NB4 (cell line): ENCODE data around the gene RBFOX1.

Experiments used
- POLR2A ChIP-seq: IDR thresholded peaks from 2 replicates; pipeline ENCODE4 v1.6.1; 2011; ENCODE audit warnings: mild to moderate bottlenecking; ENCODE audit not compliant: insufficient read length; ENCODE audit errors: extremely low read depth
- TF ChIP-seq, protein P1 (sequence below): IDR thresholded peaks from one replicate; pipeline ENCODE4 v1.5.1; 2012; ENCODE audit warnings: low read depth, low read length

- TF ChIP-seq, protein P1, sequence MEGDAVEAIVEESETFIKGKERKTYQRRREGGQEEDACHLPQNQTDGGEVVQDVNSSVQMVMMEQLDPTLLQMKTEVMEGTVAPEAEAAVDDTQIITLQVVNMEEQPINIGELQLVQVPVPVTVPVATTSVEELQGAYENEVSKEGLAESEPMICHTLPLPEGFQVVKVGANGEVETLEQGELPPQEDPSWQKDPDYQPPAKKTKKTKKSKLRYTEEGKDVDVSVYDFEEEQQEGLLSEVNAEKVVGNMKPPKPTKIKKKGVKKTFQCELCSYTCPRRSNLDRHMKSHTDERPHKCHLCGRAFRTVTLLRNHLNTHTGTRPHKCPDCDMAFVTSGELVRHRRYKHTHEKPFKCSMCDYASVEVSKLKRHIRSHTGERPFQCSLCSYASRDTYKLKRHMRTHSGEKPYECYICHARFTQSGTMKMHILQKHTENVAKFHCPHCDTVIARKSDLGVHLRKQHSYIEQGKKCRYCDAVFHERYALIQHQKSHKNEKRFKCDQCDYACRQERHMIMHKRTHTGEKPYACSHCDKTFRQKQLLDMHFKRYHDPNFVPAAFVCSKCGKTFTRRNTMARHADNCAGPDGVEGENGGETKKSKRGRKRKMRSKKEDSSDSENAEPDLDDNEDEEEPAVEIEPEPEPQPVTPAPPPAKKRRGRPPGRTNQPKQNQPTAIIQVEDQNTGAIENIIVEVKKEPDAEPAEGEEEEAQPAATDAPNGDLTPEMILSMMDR: no peak
- no peak for TF ChIP-seq POLR2A
Measured at GRCh38 chr16:7675628-7676027, 343.0 kb downstream of the RBFOX1 start.
